ENCODE data around the gene UNC45A.

- no peak for TF ChIP-seq CTCF (IDR thresholded peaks at IDR 0.05)
- TF ChIP-seq EZH2 (IDR thresholded peaks at IDR 0.05; ENCODE audit: borderline replicate concordance, insufficient read depth, low read depth, low read length, poor library complexity, severe bottlenecking), result no peak
Measured at GRCh38 chr15:90952901-90953677, 18.0 kb downstream of the UNC45A start.
